ENCODE measurements around the gene PIGU. TPM values are rescaled to one million over a fixed set of nuclear protein-coding genes. Genes with fewer than 3 reads are reported as not detected.

Gene PIGU
- total and polyA plus RNA-seq, 12 donors, result 11.0 to 23.8 (median 14.6) TPM

DNA sequence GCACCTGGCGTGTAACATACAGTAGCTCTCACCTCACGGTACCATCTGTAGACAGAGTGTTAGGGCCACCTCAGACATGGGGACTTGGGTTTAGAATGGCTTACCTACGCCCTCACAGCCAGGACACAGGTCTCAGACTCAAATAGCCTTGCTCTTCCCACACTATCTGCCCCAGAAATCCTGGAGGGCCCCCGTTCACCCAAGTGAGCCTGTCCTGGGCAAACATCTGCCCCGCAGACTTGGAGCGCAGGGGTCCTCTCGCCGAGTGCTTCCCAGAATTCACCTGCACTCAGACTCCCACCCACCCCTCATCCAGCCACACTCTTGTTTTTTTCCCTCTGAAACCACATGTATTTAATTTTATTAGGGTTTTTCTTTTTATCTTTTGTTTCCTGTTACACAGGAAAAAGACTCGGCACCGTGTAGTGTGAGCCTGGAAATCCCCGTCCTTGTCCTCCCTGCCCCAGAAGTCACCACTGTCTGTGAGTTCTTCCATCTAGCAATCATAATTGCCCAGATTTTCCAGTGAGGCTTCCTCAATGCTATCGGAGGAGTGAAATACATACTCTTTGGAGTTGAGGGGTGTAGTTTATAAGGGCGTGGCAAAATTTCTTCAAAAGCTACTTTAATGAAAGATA lies 135.5 kb downstream of the PIGU start:
- H3K4me3 ChIP-seq, result no peak overlapping the region
- intact Hi-C loops (cut with DNase I), result loop anchor here in 2 of 10 donors (5.0 kb wide), 1 partner anchor 166 kb away; no protein-coding TSS in a partner anchor
- 77 to 82% methylated on average over 13 of the region's 13 CpGs for WGBS, 2 donors
- ATAC-seq (no peak), DNase-seq (no peak)
- H3K4me1 ChIP-seq, result peaks cover 0 to 38% (median 15%) of the 10 kb centered on the region in 9 donors
- TF ChIP-seq CTCF (IDR thresholded peaks at IDR 0.05), result no peak
- H3K27ac ChIP-seq, result peak overlapping the region in 6 of 10 donors; percentile 19 to 62 (median 27)
- H3K27me3 ChIP-seq, result no peaks in the 10 kb centered on the region
- peaks cover 0 to 62% (median 30%) of the 10 kb centered on the region in 9 donors for H3K36me3 ChIP-seq
- no peaks in the 10 kb centered on the region for H3K9me3 ChIP-seq

DNA sequence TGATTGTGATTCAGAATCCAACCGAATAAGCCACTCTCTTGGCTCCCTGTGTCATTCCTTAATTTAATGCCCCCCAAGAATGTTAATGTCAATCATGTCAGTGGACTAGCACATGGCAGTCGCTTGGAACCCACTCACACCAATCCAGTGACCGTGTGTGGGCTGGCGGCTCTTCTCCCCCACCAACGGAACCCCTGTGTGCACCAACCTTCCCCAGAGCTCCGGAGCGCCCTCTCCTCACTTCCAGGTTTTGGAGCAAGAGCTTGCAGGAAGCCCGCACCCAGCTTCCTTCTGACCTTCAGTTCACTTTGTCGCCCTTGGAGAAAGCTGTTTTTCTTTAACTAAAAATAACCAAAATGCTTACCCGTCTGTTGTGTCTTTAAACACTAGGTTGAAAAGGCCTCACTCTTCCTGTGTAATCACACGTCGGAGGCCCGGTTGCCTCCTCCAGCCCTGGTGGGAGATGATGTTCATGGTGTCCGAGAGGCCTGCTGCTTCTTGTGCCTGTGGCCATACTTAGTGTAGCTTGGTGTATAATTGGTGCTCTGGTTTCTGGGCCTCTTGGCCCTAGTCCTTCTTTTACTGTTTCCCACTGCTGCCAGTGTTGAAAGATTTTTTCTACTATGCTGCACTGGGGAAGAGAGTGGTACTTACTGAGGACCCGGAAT lies 136.2 kb downstream of the PIGU start:
- H3K4me3 ChIP-seq, result no peak overlapping the region
- 68 to 70% methylated on average over 15 of the region's 15 CpGs for WGBS, 2 donors
- peaks cover 0 to 38% (median 15%) of the 10 kb centered on the region in 9 donors for H3K4me1 ChIP-seq
- peak overlapping the region in 6 of 10 donors; percentile 19 to 62 (median 27) for H3K27ac ChIP-seq
- H3K9me3 ChIP-seq, result no peaks in the 10 kb centered on the region
- no peak for DNase-seq
- no peak for TF ChIP-seq CTCF (IDR thresholded peaks at IDR 0.05)
- intact Hi-C loops (cut with DNase I), result loop anchor here in 2 of 10 donors (5.0 kb wide), 1 partner anchor 167 kb away; no protein-coding TSS in a partner anchor
- H3K36me3 ChIP-seq, result peaks cover 0 to 69% (median 37%) of the 10 kb centered on the region in 9 donors
- H3K27me3 ChIP-seq, result no peaks in the 10 kb centered on the region
- peak in 2 of 8 donors; percentile 24 to 27 for ATAC-seq

DNA sequence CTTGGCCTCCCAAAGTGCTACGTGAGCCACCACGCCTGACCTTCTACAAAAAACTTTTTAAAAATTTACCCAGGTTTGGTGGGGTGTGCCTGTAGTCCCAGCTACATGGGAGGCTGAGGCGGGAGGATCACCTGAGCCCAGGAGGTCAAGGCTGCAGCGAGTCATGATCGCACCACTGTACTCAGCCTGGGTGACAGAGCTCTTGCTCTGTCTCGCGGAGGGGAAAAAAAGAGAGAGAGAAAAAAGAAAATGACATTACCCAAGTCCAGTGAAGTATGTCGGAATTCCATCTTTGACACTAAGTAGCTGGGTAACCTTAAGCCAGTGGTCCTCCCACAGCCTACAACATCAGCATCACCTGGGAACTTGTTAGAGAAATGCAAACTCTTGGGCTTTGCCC lies 137.1 kb downstream of the PIGU start:
- no peak overlapping the region for H3K4me3 ChIP-seq
- intact Hi-C loops (cut with DNase I), result loop anchor here in 9 of 10 donors (5.0 to 10.0 kb wide), 3 partner anchors 165 to 215 kb away; partner anchors contain the start of gene TP53INP2 (in 1 of the 9)
- no peak overlapping the region for H3K27ac ChIP-seq
- WGBS, 2 donors, result 96 to 100% methylated on average over 8 of the region's 8 CpGs
- peaks cover 0 to 37% (median 14%) of the 10 kb centered on the region in 9 donors for H3K4me1 ChIP-seq
- H3K36me3 ChIP-seq, result peaks cover 0 to 78% (median 46%) of the 10 kb centered on the region in 9 donors
- no peaks in the 10 kb centered on the region for H3K27me3 ChIP-seq
- DNase-seq (no peak), ATAC-seq (no peak)
- TF ChIP-seq CTCF (IDR thresholded peaks at IDR 0.05), result no peak
- H3K9me3 ChIP-seq, result no peaks in the 10 kb centered on the region

GRCh38 chr20:34538671-34539123 lies 138.2 kb downstream of the PIGU start:
- Histone ChIP-seq H3K9me3 (no peaks in the 10 kb centered on the region), H3K4me3 (no peak overlapping the region), H3K27me3 (no peaks in the 10 kb centered on the region), H3K4me1 (peaks cover 0 to 26% (median 10%) of the 10 kb centered on the region in 9 donors), H3K27ac (peak overlapping the region in 1 of 10 donors; percentile 10), H3K36me3 (peaks cover 0 to 89% (median 55%) of the 10 kb centered on the region in 9 donors)
- DNase-seq (peak in 1 of 2 donors; percentile 49), ATAC-seq (peak in 7 of 8 donors; percentile 14 to 68 (median 51))
- intact Hi-C loops (cut with DNase I), result loop anchor here in 7 of 10 donors (5.0 to 10.0 kb wide), 3 partner anchors 166 to 216 kb away; partner anchors contain the start of gene TP53INP2 (in 1 of the 7)
- 44 to 57% methylated on average over 5 of the region's 5 CpGs for WGBS, 2 donors
- peak; percentile 47 to 84 (median 79) for TF ChIP-seq CTCF (IDR thresholded peaks at IDR 0.05)

Data from heart right ventricle (tissue), 16 donors.